Left colon (tissue), 2 donors: ENCODE measurements around the gene PAQR5. TPM values are rescaled to one million over a fixed set of nuclear protein-coding genes. Genes with fewer than 3 reads are reported as not detected.
A peak's percentile ranks its signal among the peaks of the same experiment; 100 is the strongest.
"Not testable (repeated sequence)": the region's sequence is repeated elsewhere in the genome, so short reads cannot be mapped to it uniquely, and the experiment has no call there.

Source experiments
- ATAC-seq: fragments of 200-7000 bp; cut with Tn5 transposase; one replicate; pipeline ENCODE4 v1.9.1; 2020; ENCODE audit warnings: mild to moderate bottlenecking, moderate library complexity
- DNase-seq, 2 donors: peaks; one replicate each; pipeline ENCODE4 v3.0.0-alpha.2; 2020
- intact Hi-C, 2 donors: fragments of 100-400 bp; cut with DNase I in 1 of 2; cut with micrococcal nuclease in 1 of 2; formaldehyde crosslinking; loops; one replicate each; pipeline versions ENCODE4 v1.11.2 to v1.14.0; 2022; cut with DNase I, micrococcal nuclease
- total RNA-seq, 2 donors: library from RNA; stranded (reverse); fragmentation: NEBNext Ultra II Directional; extraction: Animal tissue kit (Norgen Biotek cat#: 25700); gene quantifications; one replicate each; pipeline ENCODE4 v1.2.1, GENCODE V29; 2021
- donor health status: DM: no; HTN: no; CAD: no.
- donor health status: DM: yes; HTN: yes; CAD: no.

Gene PAQR5
- total RNA-seq, 2 donors from 2014 or later: 62.3 to 63.6 TPM

DNA sequence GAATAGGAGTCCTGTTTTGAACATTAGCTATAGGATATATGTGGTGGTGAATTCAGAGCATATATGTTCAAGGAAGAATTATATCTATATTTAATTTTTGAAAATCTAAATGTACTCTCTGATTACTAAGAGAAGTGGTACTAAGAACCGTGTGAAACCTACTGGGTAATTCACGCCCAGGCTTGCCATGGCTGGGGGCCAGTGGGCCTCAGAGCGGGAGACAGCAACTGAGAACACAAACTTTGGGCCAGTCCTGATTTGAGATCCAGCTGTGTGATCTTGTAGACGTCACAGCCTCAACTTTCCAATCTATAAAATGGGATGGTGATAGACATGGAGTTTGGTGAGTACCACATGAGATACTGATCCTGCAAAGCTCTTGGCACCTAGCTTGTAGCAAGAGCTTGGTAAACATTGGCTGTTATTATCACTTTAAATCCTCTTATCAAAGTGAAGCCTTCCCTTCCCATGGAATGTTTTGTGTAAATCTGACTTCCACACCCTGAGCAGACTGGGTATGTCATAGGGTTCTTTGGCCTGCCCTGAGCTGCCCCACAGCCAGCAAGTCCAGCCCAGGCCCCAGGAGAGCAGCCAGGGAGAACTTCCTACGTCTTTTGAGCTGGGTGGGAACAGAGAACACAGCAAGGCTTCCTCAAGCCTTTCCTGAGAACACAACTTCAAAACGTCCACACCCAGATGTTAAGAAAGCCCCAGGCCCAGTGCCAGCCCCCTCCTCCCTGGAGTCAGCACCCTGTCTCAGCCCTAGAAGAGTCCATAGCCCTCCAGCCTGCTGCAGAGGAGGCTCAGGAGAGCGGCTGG, 8.2 kb upstream of the PAQR5 start:
- intact Hi-C loops: no loop called here
- DNase-seq (no peak), ATAC-seq (peak; percentile 82)

DNA sequence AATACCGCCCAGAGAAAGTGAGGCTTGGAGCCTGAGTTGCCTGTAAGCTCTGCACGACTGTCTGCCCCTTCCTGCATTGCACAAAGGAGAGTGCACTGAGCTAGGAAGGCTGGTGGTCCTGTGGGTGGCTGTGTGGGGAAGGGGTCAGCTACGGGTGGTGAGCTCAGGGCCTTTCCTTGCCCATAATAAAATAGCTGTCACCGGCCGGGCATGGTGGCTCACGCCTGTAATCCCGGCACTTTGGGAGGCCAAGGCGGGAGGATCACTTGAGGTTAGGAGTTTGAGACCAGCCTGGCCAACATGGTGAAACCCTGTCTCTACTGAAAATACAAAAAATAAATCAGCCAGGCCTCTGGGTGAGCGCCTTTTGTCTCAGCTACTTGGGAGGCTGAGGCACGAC, 7.1 kb upstream of the PAQR5 start:
- ATAC-seq, DNase-seq, intact Hi-C loops: not testable (repeated sequence)

DNA sequence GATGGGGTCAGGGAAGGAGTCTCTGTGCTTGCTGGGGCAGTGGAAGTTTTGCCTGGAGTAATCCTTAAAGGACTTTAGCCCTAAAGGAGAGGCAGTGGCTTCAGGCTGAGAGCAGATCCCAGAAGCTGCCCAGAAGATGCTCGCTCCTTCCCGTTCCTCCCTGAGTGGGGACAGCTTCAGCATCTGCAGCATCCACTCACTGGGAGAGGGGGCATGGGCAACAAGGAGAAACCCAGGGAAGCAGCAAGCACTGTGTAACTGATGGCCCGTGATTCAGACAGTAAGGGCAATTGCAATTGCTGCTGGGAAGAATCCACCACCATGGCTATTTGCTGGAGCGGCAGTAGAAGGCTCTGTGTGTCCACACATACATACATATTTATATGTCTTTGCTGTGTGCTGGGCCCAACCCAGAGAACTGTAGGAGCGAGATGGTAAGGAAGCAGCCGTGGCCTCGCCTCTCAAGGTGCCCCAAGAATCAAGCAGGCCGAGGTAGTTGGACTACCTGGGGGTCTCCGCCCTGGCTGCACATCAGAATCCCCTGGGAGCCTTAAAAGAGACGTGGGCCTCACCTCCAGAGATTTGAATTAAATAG, 5.8 kb upstream of the PAQR5 start:
- DNase-seq (no peak), ATAC-seq (no peak)
- intact Hi-C loops: no loop called here

DNA sequence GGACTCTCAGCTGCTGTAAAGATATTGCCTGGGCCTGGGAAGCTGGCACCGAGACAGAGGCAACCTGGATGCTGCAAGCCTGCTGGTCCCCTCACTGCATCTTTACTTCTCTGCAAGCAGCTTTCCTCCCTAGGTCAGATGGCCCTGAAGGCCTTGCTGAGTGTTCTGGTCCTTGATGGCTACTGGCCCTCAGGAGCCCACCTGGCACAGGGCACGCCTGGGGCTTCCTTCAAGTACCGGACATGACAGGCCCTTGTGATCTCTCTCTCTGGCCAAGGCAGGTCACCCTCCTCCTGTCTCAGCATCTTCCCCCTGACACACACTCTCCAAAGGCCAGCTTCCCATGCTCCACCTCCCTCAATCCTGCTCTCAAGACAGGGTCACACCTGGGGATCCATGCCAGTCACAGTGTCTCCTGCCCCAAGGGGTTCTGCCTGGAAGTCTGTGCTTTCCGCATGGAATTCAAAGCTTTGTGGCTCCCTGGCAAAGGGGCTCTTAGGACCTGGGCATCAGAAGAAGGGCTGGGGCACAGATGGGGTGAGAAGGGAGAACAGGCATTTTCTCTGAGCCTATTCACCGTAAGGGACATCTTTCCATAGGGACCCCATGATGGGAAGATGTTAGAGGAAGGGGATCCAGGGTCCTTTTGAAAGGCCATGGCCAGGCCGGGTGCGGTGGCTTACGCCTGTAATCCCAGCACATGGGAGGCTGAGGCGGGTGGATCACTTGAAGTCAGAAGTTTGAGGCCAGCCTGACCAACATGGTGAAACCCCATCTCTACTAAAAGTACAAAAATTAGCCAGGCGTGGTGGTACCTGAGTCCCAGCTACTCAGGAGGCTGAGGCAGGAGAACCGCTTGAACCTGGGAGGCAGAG, 4.7 kb upstream of the PAQR5 start:
- DNase-seq (no peak), ATAC-seq (no peak)
- intact Hi-C loops: no loop called here

DNA sequence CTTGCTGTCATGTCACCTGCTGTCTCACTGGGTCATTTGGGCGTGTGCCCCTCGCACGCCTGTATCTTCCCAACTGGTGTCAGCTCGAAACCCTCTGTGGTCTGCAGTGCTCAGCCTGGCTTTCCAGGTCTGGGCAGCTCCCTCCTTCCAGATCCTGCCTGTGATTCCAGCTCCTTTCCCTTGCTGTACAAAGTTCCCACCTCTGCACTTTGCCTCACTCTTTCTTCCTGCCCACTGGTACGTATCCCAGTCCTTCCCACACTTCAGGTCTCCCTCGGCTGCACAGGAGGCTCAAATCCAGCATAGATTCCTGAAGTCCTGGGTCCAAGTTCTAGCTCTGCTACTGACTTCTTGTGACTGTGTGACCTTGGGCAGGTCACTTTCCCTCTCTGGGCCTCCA, 2.1 kb upstream of the PAQR5 start:
- ATAC-seq (peak; percentile 49), DNase-seq (no peak)
- intact Hi-C loops: no loop called here

DNA sequence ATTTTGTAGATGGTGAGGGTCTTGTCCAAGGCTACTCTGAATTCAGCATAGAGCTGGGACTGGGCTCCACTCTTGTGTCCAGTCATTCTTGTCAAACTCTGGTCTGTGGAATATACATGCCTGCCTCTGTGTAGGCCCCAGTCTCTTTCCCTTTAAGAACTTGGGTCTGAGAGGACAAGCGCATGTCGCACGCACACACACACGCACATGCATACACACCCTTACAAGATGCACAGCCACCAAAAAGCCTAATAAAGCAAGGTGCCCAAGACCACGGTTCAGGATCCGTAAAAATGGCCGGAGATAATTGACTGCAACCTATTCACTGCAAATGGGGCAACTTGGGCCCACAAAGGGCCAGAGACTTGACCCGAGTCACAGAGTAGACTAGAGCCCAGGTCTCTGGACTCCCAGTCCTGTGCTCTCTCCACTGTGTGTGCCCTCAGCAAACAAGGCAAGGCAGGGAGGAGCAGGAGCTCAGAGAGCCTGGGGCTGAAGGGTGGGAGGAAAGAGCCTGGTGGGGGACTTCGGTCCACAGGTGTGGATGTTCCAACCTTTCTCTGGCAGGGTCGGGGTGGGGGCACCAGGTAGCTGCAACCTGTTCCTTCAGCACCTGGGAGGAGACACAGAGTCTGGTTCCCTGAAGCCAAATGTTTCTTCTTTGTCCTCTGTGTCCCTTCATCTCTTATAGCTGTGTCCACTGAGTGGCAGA, 914 bp upstream of the PAQR5 start:
- ATAC-seq: no peak

DNA sequence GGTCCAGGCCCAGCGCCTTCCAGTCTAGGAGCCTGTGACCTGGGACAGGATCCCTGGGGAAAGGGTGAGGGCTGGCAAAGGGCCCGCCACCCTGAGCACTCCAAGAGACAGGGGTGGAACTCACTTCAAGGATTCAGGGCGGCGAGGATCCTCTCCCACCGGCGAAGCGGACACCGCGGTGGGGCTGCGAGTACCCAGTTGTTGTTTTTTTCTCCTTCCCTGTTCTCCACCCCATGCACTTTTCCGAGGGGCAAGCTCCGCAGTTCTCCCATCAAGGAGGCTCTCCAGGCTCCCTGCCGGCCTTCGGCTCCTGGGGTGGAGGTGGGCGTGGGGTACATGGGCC, 387 bp upstream of the PAQR5 start:
- peak; percentile 8 for ATAC-seq
- DNase-seq: peak in 1 of 2 donors; percentile 38
- intact Hi-C loops: no loop called here

More for the DNA sequence above, 914 bp upstream of the PAQR5 start:
- intact Hi-C loops: no loop called here
- DNase-seq: no peak

DNA sequence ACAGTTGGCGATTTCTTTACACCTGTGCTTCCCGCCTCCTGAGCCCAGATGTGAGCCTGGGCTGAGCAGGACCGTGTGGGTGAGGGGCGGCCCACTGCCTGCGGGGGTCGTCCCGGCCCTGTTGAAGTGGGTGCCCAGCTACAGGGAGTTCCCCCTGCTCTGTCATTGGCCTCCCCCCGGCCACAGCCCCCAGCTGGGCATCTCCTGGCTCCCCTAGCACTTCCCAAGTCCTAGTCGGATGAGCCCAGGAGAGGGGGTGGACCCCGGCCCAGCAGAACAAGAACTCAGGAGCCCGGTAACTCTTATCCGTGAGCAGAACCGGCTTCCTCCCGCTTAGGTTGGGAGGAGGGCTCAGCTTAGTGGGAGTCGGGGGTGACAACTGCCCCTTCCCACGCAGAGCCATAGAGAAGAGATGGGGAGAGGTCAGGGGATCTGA, 757 bp downstream of the PAQR5 start:
- ATAC-seq (peak; percentile 1), DNase-seq (no peak)
- intact Hi-C loops: no loop called here

DNA sequence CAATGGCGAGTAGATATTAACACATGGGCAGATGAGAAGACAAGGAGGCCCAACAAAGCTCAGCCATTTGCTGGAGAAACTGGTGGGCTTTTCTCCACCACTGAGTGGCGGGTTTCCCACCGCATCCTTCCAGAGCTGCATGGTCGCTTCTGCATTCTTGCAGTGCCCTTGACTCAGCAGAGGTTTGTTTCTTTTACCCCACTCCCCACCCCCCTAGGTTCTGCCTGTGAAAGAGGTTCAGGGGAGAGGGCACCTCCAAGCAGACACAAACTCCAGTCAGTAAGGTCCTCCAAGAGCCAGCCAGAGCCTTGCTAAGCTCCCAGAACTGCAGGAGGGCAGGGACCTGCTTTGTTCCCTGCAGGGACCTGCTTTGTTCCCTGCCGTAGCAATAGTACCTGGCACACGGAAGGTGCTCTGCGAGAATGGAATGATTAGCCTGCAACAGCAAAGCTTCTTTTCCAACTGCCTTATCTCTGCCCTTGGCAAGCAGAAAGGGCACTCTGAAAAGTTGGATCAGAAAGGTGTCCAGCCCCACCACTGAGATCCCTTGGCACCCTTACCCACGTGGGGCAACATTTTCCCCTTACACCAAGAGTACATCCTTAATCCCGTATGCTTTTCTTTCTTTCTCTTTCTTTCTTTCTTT, 1.4 kb downstream of the PAQR5 start:
- intact Hi-C loops: no loop called here
- ATAC-seq (peak; percentile 35), DNase-seq (peak in 1 of 2 donors; percentile 36)

DNA sequence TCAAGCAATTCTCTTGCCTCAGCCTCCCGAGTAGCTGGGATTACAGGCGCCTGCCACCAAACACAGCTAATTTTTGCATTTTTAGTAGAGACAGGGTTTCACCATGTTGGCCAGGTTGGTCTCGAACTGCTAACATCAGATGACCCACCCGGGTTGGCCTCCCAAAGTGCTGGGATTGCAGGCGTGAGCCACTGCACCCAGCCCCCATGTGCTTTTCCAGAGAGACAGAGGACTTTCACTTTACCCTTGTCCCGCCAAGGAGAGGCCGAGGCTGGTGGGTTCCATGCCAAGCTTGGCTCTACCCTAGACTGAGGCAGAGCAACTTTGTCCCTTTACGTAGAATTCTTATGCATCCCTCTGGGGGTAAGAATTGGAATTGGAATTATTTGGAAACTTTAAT, 2.4 kb downstream of the PAQR5 start:
- ATAC-seq, intact Hi-C loops, DNase-seq: not testable (repeated sequence)

DNA sequence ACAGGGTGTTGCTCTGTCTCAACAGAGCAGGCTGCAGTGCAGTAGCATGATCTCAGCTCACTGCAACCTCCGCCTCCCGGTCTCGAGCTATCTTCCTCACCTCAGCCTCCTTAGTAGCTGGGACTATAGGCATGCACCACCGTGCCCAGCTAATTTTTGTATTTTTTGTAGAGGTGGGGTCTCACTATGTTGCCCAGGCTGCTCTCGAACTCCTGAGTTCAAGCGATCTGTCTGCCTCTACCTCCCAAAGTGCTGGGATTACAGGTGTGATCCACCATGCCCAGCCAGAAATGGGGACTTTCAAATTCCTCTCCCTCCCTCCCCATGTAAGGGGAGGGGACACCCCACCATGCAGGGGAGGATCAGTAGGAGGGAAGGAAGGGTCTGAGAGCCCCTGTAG, 3.4 kb downstream of the PAQR5 start:
- ATAC-seq, intact Hi-C loops, DNase-seq: not testable (repeated sequence)

DNA sequence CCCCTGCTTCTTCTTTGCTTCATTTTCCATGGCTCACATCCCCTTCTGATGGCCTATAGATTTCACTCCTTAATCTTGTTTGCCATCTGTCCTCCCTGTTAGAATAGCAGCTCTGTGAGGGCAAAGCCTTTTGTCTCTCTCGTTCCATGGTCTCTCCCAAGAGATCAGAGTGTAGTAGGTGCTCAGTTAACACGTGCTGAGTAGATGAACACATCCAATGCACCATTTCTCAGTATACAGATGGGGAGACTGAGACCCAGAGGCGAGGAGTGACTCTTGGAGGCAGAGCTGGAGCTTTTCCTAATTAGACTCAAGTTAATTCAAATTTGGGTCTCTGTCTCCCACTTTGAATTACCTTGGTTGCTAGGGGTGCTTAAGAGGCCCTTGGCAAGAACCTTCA, 4.2 kb downstream of the PAQR5 start:
- ATAC-seq: no peak
- intact Hi-C loops: no loop called here
- DNase-seq: no peak

DNA sequence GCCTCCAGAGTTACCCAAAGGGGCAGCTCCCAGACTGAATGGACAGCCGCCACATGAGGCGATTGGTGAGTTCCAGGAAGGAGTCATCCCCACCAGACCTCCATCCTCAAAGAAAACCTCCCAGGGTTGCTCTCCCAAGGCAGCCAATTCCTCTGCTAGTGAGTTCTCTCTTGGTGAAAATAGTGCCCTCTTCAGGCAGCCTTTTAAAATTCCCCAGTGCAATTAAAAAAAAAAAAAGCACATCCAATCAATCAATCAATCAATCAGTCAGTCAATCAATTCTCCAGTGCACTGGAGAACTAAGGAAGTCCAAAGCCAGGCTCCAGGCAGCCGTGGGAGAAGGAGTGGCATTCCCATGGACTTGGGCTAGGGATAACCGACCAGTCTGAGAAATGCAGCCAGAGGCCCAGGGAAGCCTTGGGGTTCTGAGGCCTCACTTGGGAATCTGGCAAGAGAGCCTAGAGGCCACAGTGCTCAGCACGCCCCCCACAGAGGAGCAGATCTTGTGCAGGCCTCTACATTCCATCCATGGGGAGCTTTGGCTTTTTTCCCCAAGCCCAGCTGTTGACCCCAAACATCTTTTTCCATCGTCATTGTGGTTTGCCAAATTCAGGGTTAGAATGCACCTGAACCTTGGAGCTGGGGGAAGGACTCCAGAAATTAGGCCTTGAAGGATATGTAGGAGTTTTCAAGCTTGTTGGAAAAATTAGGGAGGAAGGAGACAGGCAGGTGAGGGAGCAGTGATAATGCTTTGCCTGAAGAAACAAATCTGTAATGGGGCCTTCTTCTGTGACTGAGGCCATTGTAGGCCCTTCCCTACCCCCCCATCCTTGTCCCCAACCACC, 4.8 kb downstream of the PAQR5 start:
- intact Hi-C loops: no loop called here
- ATAC-seq: no peak
- DNase-seq: no peak

DNA sequence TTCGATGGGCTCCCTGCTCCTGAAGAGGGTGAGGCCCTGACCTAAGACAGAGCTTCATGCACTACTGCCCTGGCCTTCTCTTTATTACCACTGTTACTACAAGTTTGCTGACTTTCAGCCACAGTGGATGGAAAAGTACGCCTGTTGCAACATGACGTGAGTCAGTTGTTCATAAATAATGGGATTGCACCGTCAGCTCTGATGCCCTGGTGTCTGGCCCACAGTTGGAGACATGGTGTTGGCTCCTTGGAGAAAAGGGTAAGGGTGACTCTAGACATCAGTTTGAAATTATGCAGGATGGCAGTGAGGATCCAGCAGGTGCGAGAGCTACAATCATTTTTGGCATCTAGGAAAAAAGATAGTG, 5.5 kb downstream of the PAQR5 start:
- intact Hi-C loops: no loop called here
- DNase-seq (no peak), ATAC-seq (peak; percentile 12)

DNA sequence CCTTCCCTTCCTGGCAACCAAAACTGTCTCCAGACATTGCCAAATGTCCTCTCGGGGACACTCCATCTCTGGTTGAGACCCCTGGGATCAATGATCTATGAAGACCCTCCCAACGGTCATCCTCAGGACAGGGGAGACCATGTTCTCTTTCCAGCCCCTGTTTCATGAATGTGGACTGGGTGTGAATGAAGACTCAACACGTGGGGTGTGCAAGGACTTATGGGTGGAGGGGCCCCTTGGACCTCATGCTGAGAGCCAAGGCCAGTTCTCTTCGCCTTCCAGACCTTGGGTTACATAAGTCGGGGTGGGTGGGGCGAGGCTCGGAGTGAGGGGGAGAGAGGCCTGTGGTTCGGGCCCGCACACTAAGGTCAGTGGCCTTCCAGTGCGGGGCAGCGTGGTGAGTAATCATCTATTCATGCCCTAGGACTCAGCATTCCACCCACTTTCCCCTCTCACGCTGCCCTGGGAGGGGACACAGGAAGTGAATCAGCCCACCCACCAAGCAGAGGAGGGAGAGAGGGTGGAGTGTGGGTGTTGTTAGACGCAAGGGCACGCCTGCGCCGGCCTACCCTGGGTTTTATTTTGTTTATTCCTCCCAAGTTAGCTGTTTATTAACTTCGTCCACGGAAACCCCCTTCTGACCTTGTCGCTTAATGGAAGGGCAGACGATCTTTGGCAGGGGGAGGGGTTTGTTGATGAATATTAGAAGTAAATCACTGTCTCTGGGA, 6.7 kb downstream of the PAQR5 start:
- ATAC-seq: peak; percentile 85

DNA sequence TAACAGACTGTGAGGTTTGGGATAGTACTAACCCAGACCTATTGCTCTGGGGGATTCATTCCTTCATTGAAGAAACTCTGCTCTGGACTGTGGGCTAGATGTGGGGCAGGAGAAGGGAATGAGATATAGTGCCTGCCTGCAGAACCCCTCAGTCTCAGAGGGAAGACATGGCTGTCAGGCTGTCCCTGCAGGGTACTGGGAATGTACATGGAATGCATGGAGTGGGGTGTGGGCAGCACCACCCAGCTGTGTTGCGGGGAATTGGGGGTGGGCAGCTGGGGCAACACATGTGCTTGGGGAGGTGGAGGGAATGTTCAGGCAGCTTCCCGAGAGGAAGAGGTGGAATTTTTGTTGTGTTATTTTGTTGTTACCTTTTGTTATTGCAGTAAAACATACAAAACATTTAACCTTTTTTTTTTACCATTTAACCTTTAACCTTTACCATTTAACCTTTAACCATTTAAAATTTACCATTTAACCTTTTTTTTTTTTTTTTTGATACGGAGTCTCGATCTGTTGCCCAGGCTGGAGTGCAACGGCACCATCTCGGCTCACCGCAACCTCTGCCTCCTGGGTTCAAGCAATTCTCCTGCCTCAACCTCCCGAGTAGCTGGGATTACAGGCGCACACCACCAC, 7.3 kb downstream of the PAQR5 start:
- intact Hi-C loops: no loop called here
- DNase-seq (no peak), ATAC-seq (peak; percentile 8)

More for the DNA sequence above, 6.7 kb downstream of the PAQR5 start:
- intact Hi-C loops: no loop called here
- DNase-seq: peak; percentile 66 to 67

DNA sequence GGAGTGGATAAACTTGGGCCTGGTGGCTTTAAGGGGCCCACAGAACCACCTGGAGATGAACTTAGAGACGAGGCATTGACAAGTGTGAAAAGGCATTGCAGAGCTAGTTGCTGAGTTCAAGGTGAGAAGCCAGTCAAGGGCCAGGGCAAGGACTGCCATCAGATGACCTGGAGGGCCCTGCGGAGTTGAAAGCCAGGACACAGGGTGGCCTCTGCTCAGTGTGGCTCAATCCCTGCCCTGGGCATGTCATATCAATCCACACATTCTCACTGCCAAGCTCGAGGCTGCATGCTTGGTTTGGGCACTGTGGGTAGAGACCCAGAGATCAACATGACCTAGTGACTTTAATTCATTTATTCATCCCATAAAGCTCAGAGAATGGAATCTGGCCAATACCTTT, 9.2 kb downstream of the PAQR5 start:
- ATAC-seq: no peak

More for the DNA sequence above, 9.2 kb downstream of the PAQR5 start:
- intact Hi-C loops: no loop called here
- DNase-seq: no peak
